Psoas muscle (tissue), 8 donors: Measurements from ENCODE around the gene DIPK1A. TPM values are rescaled to one million over a fixed set of nuclear protein-coding genes. Genes with fewer than 3 reads are reported as not detected.

Experiments
- ATAC-seq, 4 donors: fragments of 200-7000 bp; cut with Tn5 transposase; one replicate each; pipeline ENCODE4 v1.9.1; 2020; ENCODE audit warnings: moderate library complexity in 3 of 4, mild to moderate bottlenecking in 2 of 4
- DNase-seq, 2 donors: peaks; one replicate each; pipeline ENCODE4 v3.0.0-alpha.2; 2020
- H3K27ac ChIP-seq: fragments of 200-600 bp; one replicate; pipeline ENCODE4 v1.8.0; 2022
- H3K27me3 ChIP-seq, 3 donors: fragments of 200-600 bp in 1 of 3; one replicate each; pipeline versions ENCODE4 v1.6.1 to v1.8.0; 2013 to 2022; ENCODE audit warnings: low read length in 2 of 3, mild to moderate bottlenecking in 2 of 3, moderate library complexity in 1 of 3; ENCODE audit not compliant: insufficient read depth in 3 of 3
- H3K36me3 ChIP-seq, 2 donors: fragments of 200-600 bp in 1 of 2; one replicate each; pipeline versions ENCODE4 v1.6.1 to v1.8.0; 2013 to 2022; ENCODE audit warnings: low read depth in 1 of 2, mild to moderate bottlenecking in 1 of 2, moderate library complexity in 1 of 2; ENCODE audit not compliant: insufficient read depth in 1 of 2
- H3K4me1 ChIP-seq: fragments of 200-600 bp; one replicate; pipeline ENCODE4 v1.8.0; 2022
- H3K4me3 ChIP-seq: fragments of 200-600 bp; one replicate; pipeline ENCODE4 v1.8.0; 2022; ENCODE audit warnings: mild to moderate bottlenecking
- H3K9me3 ChIP-seq: fragments of 200-600 bp; one replicate; pipeline ENCODE4 v1.8.0; 2022
- CTCF ChIP-seq: fragments of 200-600 bp; IDR thresholded peaks from one replicate; pipeline ENCODE4 v1.8.0; 2022; ENCODE audit warnings: antibody characterized with exemption
- WGBS, 3 donors: extraction: QIAGEN DNeasy Blood & Tissue Kit; methylation state at CpG; one replicate each; pipeline versions ENCODE4 v1.1.6 to v1.1.7; 2013; 5-methylcytosine and 5-hydroxymethylcytosine counted together
- intact Hi-C, 2 donors: fragments of 100-400 bp; cut with DNase I; formaldehyde crosslinking; loops; one replicate each; pipeline versions ENCODE4 v1.11.0 to v1.14.2; 2022
- polyA plus RNA-seq, 3 donors: library from polyadenylated mRNA; stranded (reverse); fragments of 200-250 nt; gene quantifications; one replicate each; pipeline ENCODE4 v1.2.3, GENCODE V29; 2013
- total RNA-seq, 4 donors: library from RNA; stranded (reverse); fragmentation: NEBNext Ultra II Directional in 2 of 4; extraction: Animal tissue kit (Norgen Biotek cat#: 25700) in 2 of 4; gene quantifications; one replicate each; pipeline versions ENCODE4 v1.2.1 to v1.2.4, GENCODE V29; 2021 to 2023
- donor health status: healthy with polysubstance abuse.
- donor health status: DM: no; HTN: no; CAD: no; lungs with moderate emphysema.
- donor health status: Bipolar disorder and iron deficiency.
- donor health status: healthy.
- donor health status: DM: yes; HTN: yes; CAD: no.
- donor health status: DM: no; HTN: no; CAD: no.
- donor health status: DM: no; HTN: no; CAD: no.
- donor health status: DM: yes; HTN: yes; CAD: no.

DIPK1A gene
- total and polyA plus RNA-seq, 7 donors: 2.2 to 7.9 (median 5.7) TPM

DNA sequence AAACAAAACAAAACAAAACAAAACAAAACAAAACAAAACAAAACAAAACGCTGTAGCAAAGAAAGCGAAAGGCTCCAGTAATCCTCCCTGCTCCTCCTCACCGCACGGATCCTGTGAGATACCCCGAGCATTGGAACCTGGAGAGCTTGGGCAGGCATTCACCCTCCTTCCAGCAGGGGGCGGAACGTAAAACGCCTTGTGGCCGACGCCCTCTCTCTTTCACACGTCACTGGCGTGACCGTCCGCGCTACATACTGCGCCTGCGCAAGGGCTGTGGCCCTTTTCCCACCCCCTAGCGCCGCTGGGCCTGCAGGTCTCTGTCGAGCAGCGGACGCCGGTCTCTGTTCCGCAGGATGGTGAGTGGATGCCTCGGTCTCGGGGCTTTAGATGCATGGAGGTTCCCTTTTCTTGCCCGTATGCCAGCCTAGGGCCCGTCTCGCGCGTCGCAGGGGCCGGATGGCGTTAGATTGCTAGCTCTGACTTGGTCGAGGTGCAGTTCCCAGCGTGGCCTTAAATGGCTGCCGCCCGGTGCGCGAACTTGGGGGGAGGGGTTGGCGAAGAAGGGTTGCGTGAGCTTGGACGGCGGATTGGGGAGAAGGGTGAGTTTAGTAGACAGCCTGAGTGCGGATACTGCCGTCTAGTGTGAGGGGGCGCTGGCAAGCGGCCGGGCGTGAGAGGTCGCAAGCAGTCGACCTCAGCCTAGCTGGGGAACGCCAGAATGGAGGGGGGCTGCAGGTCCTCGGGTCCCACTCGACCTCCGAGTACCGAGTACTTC is 129.3 kb downstream of the DIPK1A start, which contains the start of gene RPL5:
TSS of gene RPL5 (plus strand) at position 279 of the 775 bp plus-strand sequence. CDS start at position 354, 75 bp downstream.
- H3K27ac ChIP-seq: peak within 1 kb of the TSS; percentile 89
- intact Hi-C loops: no loop called here
- no peaks in the 10 kb centered on the region for H3K9me3 ChIP-seq
- peak; percentile 97 to 99 for DNase-seq
- peaks cover 26% of the 10 kb centered on the region for H3K4me1 ChIP-seq
- WGBS, 3 donors: 0 to 1% (median 0%) methylated on average over 57 of the region's 57 CpGs
- peak within 1 kb of the TSS; percentile 97 for H3K4me3 ChIP-seq
- peaks cover 13 to 37% of the 10 kb centered on the region in 2 donors for H3K36me3 ChIP-seq
- TF ChIP-seq CTCF: peak; percentile 86
- no peaks in the 10 kb centered on the region for H3K27me3 ChIP-seq
- peak; percentile 97 to 99 (median 98) for ATAC-seq

GRCh38 chr1:92831368-92831761 is 129.9 kb downstream of the DIPK1A start:
- Histone ChIP-seq H3K9me3 (no peaks in the 10 kb centered on the region), H3K4me3 (peak overlapping the region; percentile 97), H3K27me3 (no peaks in the 10 kb centered on the region), H3K27ac (no peak overlapping the region), H3K4me1 (peaks cover 25% of the 10 kb centered on the region), H3K36me3 (peaks cover 11 to 31% of the 10 kb centered on the region in 2 donors)
- ATAC-seq: no peak
- 49 to 55% (median 50%) methylated on average over 4 of the region's 4 CpGs for WGBS, 3 donors
- DNase-seq: no peak
- no peak for TF ChIP-seq CTCF
- intact Hi-C loops: no loop called here

DNA sequence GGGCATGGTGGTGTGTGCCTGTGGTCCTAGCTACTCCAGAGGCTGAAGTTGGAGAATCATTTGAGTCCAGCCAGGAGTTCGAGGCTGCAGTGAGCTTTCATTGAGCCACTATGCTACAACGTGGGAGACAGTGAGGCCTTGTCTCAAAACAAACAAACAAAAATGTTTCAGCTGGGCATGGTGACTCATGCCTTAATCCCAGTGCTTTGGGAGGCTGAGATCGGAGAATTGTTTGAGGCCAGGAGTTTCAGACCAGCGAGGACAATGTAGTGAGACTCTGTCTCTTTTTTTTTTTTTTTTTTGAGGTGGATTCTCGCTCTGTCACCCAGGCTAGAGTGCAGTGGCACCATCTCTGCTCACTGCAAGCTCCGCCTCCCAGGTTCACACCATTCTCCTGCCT is 134.5 kb downstream of the DIPK1A start:
- H3K9me3 ChIP-seq: no peaks in the 10 kb centered on the region
- H3K36me3 ChIP-seq: no peaks in the 10 kb centered on the region
- no peaks in the 10 kb centered on the region for H3K4me1 ChIP-seq
- WGBS, 3 donors: 75 to 82% (median 78%) methylated on average over 6 of the region's 6 CpGs
- no peak for TF ChIP-seq CTCF
- ATAC-seq: no peak
- no peak overlapping the region for H3K4me3 ChIP-seq
- no peak overlapping the region for H3K27ac ChIP-seq
- DNase-seq: no peak
- intact Hi-C loops: no loop called here
- no peaks in the 10 kb centered on the region for H3K27me3 ChIP-seq

DNA sequence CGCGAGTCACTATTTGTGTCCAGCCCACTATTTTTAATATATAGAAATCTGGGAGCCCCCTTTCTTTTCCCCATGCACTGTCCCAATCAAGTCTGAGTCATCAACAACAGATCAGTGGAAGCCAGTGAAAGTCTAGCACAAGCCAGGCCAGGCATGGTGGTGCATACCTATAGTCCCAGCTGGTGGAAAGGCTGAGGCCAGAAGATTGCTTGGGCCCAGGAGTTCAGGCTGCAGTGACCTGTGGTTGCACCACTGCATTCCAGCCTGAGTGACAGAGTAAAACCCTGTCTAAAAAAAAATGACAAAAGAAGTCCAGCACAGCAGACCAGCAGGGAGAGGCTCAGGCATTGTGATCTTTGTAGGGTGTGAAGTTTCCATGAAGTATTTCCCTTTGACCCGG is 138.4 kb downstream of the DIPK1A start:
- no peak for ATAC-seq
- no peaks in the 10 kb centered on the region for H3K4me1 ChIP-seq
- intact Hi-C loops: no loop called here
- no peak for DNase-seq
- H3K9me3 ChIP-seq: no peaks in the 10 kb centered on the region
- WGBS, 3 donors: 77 to 98% (median 88%) methylated on average over 3 of the region's 3 CpGs
- H3K4me3 ChIP-seq: no peak overlapping the region
- no peak for TF ChIP-seq CTCF
- no peaks in the 10 kb centered on the region for H3K27me3 ChIP-seq
- no peaks in the 10 kb centered on the region for H3K36me3 ChIP-seq
- no peak overlapping the region for H3K27ac ChIP-seq
